Measurements from ENCODE around the gene TMEM79. TPM values are rescaled to one million over a fixed set of nuclear protein-coding genes. Genes with fewer than 3 reads are reported as not detected.

Gene TMEM79
- 1 to 10 TPM in 4 of 6 donors, under 1 TPM in 2; 0.51 to 2.7 (median 1.1) TPM for total RNA-seq
- 1 to 10 TPM; 3.1 to 3.7 TPM for polyA plus RNA-seq

GRCh38 chr1:156284112-156284511 lies at the start of gene TMEM79:
Gene TMEM79 (plus strand): TSS chr1:156284325. CDS start chr1:156285227, 902 bp downstream.
- DNase-seq (no peak), FAIRE-seq (no peak), ATAC-seq (no peak)
- TF ChIP-seq, protein P1, sequence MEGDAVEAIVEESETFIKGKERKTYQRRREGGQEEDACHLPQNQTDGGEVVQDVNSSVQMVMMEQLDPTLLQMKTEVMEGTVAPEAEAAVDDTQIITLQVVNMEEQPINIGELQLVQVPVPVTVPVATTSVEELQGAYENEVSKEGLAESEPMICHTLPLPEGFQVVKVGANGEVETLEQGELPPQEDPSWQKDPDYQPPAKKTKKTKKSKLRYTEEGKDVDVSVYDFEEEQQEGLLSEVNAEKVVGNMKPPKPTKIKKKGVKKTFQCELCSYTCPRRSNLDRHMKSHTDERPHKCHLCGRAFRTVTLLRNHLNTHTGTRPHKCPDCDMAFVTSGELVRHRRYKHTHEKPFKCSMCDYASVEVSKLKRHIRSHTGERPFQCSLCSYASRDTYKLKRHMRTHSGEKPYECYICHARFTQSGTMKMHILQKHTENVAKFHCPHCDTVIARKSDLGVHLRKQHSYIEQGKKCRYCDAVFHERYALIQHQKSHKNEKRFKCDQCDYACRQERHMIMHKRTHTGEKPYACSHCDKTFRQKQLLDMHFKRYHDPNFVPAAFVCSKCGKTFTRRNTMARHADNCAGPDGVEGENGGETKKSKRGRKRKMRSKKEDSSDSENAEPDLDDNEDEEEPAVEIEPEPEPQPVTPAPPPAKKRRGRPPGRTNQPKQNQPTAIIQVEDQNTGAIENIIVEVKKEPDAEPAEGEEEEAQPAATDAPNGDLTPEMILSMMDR (IDR thresholded peaks at IDR 0.05), result no peak
- WGBS, 2 donors, result 68 to 75% methylated on average over 7 of the region's 7 CpGs
- Histone ChIP-seq H3K27me3 (no peaks in the 10 kb centered on the region), H3K9me3 (no peaks in the 10 kb centered on the region), H3K36me3 (no peaks in the 10 kb centered on the region), H3K4me3 (peak within 1 kb of the TSS; percentile 69 to 95 (median 90)), H3K27ac (peak within 1 kb of the TSS in 3 of 4 donors; percentile 62 to 86 (median 80)), H3K4me1 (peaks cover 6 to 16% (median 8%) of the 10 kb centered on the region in 3 donors)
- intact Hi-C loops (cut with DNase I), result no loop called here

GRCh38 chr1:156236164-156236563 lies 48.0 kb upstream of the TMEM79 start:
- WGBS, 2 donors, result 91 to 96% methylated on average over 12 of the region's 12 CpGs
- TF ChIP-seq, protein P1 (IDR thresholded peaks at IDR 0.05), result no peak
- Histone ChIP-seq H3K27me3 (no peaks in the 10 kb centered on the region), H3K9me3 (no peaks in the 10 kb centered on the region), H3K4me3 (no peak overlapping the region), H3K36me3 (peaks cover 2 to 32% (median 16%) of the 10 kb centered on the region in 3 donors), H3K4me1 (no peaks in the 10 kb centered on the region), H3K27ac (no peak overlapping the region)
- intact Hi-C loops (cut with DNase I), result loop anchor here in 1 of 3 donors (10.0 kb wide), 1 partner anchor 91 kb away; no protein-coding TSS in a partner anchor
- FAIRE-seq (no peak), DNase-seq (no peak), ATAC-seq (no peak)

DNA sequence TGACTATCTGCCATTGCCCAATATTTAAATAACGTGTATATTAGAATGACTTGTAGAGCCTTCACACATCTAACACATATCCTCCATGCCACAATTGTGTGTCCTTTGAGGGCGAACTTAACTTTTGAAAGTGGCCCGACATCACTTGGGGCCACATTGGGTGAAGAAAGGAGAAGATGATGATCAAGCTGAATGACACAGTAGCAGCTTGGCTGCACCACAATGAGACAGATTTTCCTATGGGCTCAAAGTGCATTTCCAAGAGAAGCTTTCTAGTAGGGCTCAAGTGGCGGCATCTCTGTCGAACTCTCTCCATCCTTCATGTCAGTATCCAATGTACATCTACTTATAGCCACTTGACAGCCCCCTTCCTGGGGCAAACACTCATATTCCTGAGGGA lies 45.9 kb upstream of the TMEM79 start:
- Histone ChIP-seq H3K9me3 (no peaks in the 10 kb centered on the region), H3K27ac (no peak overlapping the region), H3K4me3 (no peak overlapping the region), H3K36me3 (peaks cover 2 to 32% (median 16%) of the 10 kb centered on the region in 3 donors), H3K27me3 (no peaks in the 10 kb centered on the region), H3K4me1 (no peaks in the 10 kb centered on the region)
- 89 to 93% methylated on average over 5 of the region's 5 CpGs for WGBS, 2 donors
- intact Hi-C loops (cut with DNase I), result loop anchor here in 1 of 3 donors (10.0 kb wide), 1 partner anchor 93 kb away; no protein-coding TSS in a partner anchor
- ATAC-seq, result no peak
- TF ChIP-seq, protein P1 (IDR thresholded peaks at IDR 0.05), result no peak
- DNase-seq, result no peak
- FAIRE-seq, result no peak

DNA sequence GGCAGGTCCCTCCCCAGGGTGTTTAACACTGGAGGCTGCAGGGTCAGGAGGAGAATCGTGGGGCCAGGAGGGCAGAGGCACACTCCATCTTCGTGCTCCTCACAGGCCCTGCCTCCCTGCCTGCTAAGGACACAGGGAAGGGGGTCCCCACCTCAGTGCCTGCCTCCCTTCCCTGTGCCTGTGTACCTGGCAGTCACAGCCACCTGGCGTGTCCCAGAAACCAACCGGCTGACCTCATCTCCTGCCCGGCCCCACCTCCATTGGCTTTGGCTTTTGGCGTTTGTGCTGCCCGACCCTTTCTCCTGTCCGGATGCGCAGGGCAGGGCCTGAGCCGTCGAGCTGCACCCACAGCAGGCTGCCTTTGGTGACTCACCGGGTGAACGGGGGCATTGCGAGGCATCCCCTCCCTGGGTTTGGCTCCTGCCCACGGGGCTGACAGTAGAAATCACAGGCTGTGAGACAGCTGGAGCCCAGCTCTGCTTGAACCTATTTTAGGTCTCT lies 42.8 kb upstream of the TMEM79 start:
- H3K27me3 ChIP-seq, result no peaks in the 10 kb centered on the region
- H3K27ac ChIP-seq, result no peak overlapping the region
- intact Hi-C loops (cut with DNase I), result no loop called here
- no peaks in the 10 kb centered on the region for H3K9me3 ChIP-seq
- 77 to 79% methylated on average over 15 of the region's 15 CpGs for WGBS, 2 donors
- no peak for FAIRE-seq
- no peak for DNase-seq
- H3K4me3 ChIP-seq, result no peak overlapping the region
- peaks cover 0 to 24% (median 16%) of the 10 kb centered on the region in 3 donors for H3K36me3 ChIP-seq
- no peak for ATAC-seq
- TF ChIP-seq, protein P1 (IDR thresholded peaks at IDR 0.05), result no peak
- H3K4me1 ChIP-seq, result peaks cover 3 to 6% (median 6%) of the 10 kb centered on the region in 3 donors

DNA sequence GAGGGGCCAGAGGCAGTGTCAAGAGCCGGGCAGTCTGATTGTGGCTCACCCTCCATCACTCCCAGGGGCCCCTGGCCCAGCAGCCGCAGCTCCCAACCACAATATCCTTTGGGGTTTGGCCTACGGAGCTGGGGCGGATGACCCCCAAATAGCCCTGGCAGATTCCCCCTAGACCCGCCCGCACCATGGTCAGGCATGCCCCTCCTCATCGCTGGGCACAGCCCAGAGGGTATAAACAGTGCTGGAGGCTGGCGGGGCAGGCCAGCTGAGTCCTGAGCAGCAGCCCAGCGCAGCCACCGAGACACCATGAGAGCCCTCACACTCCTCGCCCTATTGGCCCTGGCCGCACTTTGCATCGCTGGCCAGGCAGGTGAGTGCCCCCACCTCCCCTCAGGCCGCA lies 42.2 kb upstream of the TMEM79 start, which contains the start of gene BGLAP:
TSS of gene BGLAP (plus strand) at position 259 of the 400 bp plus-strand sequence. CDS start at position 307, 48 bp downstream.
- Histone ChIP-seq H3K4me1 (peaks cover 3 to 6% (median 6%) of the 10 kb centered on the region in 3 donors), H3K9me3 (no peaks in the 10 kb centered on the region), H3K27ac (no peak within 1 kb of the TSS), H3K27me3 (no peaks in the 10 kb centered on the region), H3K4me3 (no peak within 1 kb of the TSS), H3K36me3 (peaks cover 0 to 21% (median 14%) of the 10 kb centered on the region in 3 donors)
- TF ChIP-seq, protein P1 (IDR thresholded peaks at IDR 0.05), result no peak
- intact Hi-C loops (cut with DNase I), result no loop called here
- 87 to 89% methylated on average over 14 of the region's 14 CpGs for WGBS, 2 donors
- ATAC-seq, result no peak
- no peak for DNase-seq
- FAIRE-seq, result no peak

Measured in pancreas (tissue), 10 donors.